Stimulated activated CD8-positive, alpha-beta memory T cell treated with anti-CD3 and anti-CD28 coated beads, Interleukin-12 subunit alpha, Interleukin-12 subunit beta, amount 100 ng/mL, for 4 hours (primary cell): ENCODE measurements around the gene CHST2.
"Not testable (repeated sequence)": the region's sequence is repeated elsewhere in the genome, so short reads cannot be mapped to it uniquely, and the experiment has no call there.

Source experiments
- DNase-seq: peaks from one replicate; pipeline ENCODE4 v3.0.0-alpha.2; 2020; ENCODE audit warnings: low read depth

Gene CHST2

GRCh38 chr3:143134471-143134870, 14.9 kb downstream of the CHST2 start:
- DNase-seq = no peak

- no peak for DNase-seq
These were observed 15.6 kb downstream of the CHST2 start for GRCh38 chr3:143135150-143135549.

DNA sequence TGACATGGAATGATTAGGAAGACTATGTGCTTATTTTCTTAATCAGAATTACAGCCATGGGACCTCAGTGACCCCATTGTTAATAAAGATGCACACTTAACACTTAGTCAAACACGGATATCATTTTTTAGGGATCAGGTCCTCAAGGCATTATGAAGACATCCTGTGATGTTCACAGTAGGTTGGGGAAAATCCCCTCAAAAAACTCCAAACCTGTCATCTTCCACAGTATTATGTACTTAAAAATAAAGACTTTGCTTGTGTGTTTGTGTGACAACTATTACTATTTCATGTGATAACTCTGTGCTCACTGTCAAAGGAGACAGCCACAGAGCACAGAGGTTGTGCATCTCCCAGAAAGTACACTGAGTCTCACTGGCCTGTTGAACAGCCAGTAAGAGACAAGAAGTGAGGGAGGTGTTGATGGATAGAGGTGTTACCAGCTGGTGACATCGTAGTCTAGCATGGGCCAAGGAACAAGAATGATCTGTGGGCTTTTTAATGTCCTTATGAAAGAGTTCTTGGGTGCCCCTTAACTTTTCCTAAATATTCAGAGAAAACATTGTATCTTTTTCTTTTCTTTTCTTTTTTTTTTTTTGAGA, 18.0 kb downstream of the CHST2 start:
- DNase-seq = no peak

- no peak for DNase-seq
These were observed 19.4 kb downstream of the CHST2 start for GRCh38 chr3:143138953-143139352.

DNA sequence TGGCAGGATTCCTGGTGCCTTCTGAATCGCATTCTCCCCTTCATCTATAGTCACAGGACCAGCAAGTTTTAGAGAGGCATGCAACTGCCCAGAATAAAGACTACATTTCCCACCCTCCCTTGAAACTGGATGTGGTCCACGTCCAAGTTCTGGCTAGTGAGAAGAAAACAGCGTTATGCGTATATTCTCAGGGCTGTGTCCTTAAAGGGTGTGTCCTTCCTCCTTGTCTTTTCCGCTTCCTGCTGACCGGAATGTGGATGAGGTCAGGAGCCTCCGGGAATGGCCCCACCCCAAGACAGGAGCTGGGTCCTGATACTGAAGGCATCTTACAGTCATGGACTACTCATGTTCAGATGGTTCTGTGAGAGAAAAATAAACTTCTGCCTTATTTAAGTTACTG, 20.2 kb downstream of the CHST2 start:
- no peak for DNase-seq

- no peak for DNase-seq
These were observed 21.0 kb downstream of the CHST2 start for GRCh38 chr3:143140550-143140949.

DNA sequence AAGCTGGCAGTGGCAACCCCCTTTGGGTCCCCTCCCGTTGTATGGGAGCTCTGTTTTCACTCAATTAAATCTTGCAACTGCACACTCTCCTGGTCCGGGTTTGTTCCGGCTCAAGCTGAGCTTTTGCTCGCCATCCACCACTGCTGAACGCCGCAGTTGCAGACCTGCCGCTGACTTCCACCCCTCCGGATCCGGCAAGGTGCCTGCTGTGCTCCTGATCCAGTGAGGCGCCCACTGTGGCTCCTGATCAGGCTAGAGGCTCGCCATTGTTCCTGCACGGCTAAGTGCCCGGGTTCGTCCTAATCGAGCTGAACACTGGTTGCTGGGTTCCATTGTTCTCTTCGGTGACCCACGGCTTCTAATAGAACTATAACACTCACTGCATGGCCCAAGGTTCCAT, 22.8 kb downstream of the CHST2 start:
- no peak for DNase-seq

- no peak for DNase-seq
These were observed 26.3 kb downstream of the CHST2 start for GRCh38 chr3:143145906-143146305.

GRCh38 chr3:143146486-143147274, 27.1 kb downstream of the CHST2 start:
- no peak for DNase-seq

GRCh38 chr3:143147707-143148106, 28.1 kb downstream of the CHST2 start:
- no peak for DNase-seq

DNA sequence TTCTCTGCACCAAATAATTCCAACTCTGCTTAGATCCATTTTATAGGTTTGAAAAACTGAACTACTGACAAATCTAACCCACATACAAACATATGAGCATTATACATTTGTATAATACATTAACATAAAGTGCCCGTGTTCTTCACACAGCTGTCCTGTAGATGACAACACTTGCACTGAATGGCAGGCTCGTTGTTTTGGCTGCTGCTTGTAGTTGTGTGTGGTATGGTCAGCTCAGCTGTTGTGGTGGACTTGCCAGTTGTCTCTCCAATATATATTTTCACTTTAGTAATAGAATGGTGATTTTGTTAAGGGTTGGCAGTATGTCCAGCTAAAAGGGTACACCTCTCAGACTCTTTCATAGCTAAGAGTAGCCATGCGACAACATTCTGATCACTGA, 30.5 kb downstream of the CHST2 start:
- DNase-seq = no peak

- no peak for DNase-seq
These were observed 31.6 kb downstream of the CHST2 start for GRCh38 chr3:143151004-143151731.

GRCh38 chr3:143152043-143152442, 32.5 kb downstream of the CHST2 start:
- DNase-seq = no peak

DNA sequence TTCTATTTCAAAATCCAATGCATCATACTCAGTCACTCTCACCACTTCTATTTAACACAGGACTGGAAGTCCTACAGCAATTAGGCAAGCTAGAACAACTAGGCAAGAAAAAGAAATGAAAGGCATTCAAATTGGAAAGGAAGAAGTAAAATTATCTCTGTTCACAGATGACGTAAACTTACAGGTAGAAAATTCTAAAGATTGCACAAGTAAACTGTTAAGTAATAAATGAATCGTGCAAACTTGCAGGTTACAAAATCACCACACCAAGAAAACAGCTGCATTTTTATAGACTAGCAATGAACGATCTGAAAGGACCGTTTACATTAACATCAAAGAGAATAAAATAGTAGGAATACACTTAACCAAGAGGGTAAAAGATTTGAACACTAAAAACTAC, 36.2 kb downstream of the CHST2 start:
- DNase-seq = no peak

GRCh38 chr3:143158014-143158988, 38.7 kb downstream of the CHST2 start:
- no peak for DNase-seq

- DNase-seq = no peak
These were observed 40.9 kb downstream of the CHST2 start for GRCh38 chr3:143160437-143160836.

DNA sequence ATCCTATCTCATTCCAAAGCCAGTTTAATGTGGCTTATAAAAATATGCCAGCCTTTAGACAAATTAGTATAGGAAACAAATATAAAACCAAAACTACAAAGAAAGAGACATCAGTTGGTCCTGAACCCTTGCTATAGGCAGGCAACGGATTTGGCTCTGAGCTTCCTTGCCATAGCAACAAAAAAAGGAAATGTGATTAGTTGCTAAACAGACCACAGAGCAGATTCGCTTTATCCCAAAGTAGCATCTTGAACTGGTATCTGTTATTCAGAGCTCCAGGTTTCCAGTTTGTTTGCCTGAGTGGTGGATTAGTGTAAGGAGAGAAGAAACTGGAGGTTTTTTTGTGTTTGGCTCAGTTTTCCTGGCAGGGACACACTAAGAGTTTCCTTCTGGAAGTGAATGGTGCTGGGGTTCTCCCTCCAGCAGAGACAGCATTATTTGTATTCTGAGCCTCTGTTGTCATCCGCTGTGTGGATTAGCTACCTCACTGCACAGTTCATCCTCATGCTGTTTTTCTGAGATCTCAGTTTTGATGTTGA, 44.1 kb downstream of the CHST2 start:
- DNase-seq = no peak

DNA sequence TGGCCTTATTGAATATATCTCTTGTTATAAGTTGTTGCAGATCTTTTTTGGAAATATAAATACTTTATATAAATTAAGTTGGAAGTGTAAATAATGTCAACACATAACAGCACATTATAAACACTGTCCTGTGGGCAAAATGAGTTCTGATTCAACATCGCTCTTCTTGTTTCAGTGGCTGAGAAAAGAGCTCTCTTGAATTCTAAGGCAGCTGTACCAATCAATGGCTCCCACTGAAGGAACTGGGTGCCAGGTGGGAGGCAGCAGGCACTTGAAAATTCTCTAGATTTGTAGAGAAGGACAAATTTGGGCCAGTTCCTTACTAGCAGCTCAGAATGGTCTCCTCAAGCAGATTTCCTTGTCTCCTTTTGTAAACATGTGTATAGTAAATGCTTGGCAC, 45.6 kb downstream of the CHST2 start:
- DNase-seq = no peak

GRCh38 chr3:143165612-143166285, 46.2 kb downstream of the CHST2 start:
- DNase-seq = not testable (repeated sequence)

GRCh38 chr3:143166376-143166775, 46.8 kb downstream of the CHST2 start:
- no peak for DNase-seq
